Neural crest cell (in vitro differentiated cells): ENCODE measurements around the gene KIF18A. TPM values are rescaled to one million over a fixed set of nuclear protein-coding genes. Genes with fewer than 3 reads are reported as not detected.

ENCODE experiments used
- DNase-seq: peaks from one replicate; pipeline ENCODE4 v3.0.0; 2021; ENCODE audit warnings: low read depth, mixed read lengths, low spot score
- H3K27ac Mint-ChIP-seq: one replicate; pipeline ENCODE4 v1.8.0; 2021; ENCODE audit warnings: mild to moderate bottlenecking, mixed read lengths; ENCODE audit not compliant: unreplicated experiment
- H3K27me3 Mint-ChIP-seq: 2 replicates; pipeline ENCODE4 v1.8.0; 2021; ENCODE audit warnings: low read depth, mild to moderate bottlenecking, mixed read lengths
- H3K36me3 Mint-ChIP-seq: 2 replicates; pipeline ENCODE4 v1.8.0; 2021; ENCODE audit warnings: low read depth, mild to moderate bottlenecking, mixed read lengths
- H3K4me1 Mint-ChIP-seq: 2 replicates; pipeline ENCODE4 v1.8.0; 2021; ENCODE audit warnings: mixed read lengths
- H3K4me3 Mint-ChIP-seq: one replicate; pipeline ENCODE4 v1.8.0; 2021; ENCODE audit warnings: mild to moderate bottlenecking, mixed read lengths
- H3K9me3 Mint-ChIP-seq: 2 replicates; pipeline ENCODE4 v1.8.0; 2021; ENCODE audit warnings: mixed read lengths
- CTCF ChIP-seq: fragments of 200-600 bp; sonication (generic); conservative IDR thresholded peaks from 2 replicates; pipeline ENCODE4 v1.5.0; 2021; ENCODE audit warnings: antibody characterized with exemption, mild to moderate bottlenecking
- total RNA-seq: library from RNA; stranded (reverse); gene quantifications from 2 replicates; pipeline ENCODE4 v1.2.1, GENCODE V29; 2021

The KIF18A gene
- total RNA-seq, 1 donor from 2014 or later, result 28.2 TPM

DNA sequence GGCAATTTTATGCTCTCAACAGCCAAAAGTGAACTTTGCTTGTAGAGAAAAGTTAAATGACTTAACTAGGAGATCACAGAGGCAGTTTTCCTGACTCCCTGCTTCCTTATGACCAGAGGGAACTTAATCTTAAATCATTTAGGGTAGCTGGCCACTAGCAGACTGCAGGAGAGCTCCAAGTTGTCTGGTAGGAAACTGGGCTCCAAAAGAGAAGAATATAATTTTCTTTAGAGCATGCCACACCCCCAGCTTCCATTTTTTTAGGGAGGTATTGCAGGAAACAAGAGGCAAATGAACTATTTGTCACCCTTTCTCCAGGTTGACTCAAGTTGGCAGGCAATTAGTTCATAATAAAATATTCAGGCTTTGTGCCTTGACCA is 2.9 kb upstream of the KIF18A start:
- no peak for TF ChIP-seq CTCF
- peaks cover 58% of the 10 kb centered on the region for H3K4me1 Mint-ChIP-seq
- no peaks in the 10 kb centered on the region for H3K9me3 Mint-ChIP-seq
- H3K36me3 Mint-ChIP-seq, result peaks cover 4% of the 10 kb centered on the region
- H3K27ac Mint-ChIP-seq, result peak overlapping the region; percentile 98
- H3K27me3 Mint-ChIP-seq, result no peaks in the 10 kb centered on the region
- peak overlapping the region; percentile 99 for H3K4me3 Mint-ChIP-seq
- no peak for DNase-seq

- no peak for TF ChIP-seq CTCF
- peak; percentile 20 for DNase-seq
- peak overlapping the region; percentile 98 for H3K27ac Mint-ChIP-seq
- H3K4me3 Mint-ChIP-seq, result peak overlapping the region; percentile 99
- peaks cover 64% of the 10 kb centered on the region for H3K4me1 Mint-ChIP-seq
- no peaks in the 10 kb centered on the region for H3K9me3 Mint-ChIP-seq
- no peaks in the 10 kb centered on the region for H3K27me3 Mint-ChIP-seq
- peaks cover 4% of the 10 kb centered on the region for H3K36me3 Mint-ChIP-seq
These were observed 2.3 kb upstream of the KIF18A start for GRCh38 chr11:28110108-28110820.

DNA sequence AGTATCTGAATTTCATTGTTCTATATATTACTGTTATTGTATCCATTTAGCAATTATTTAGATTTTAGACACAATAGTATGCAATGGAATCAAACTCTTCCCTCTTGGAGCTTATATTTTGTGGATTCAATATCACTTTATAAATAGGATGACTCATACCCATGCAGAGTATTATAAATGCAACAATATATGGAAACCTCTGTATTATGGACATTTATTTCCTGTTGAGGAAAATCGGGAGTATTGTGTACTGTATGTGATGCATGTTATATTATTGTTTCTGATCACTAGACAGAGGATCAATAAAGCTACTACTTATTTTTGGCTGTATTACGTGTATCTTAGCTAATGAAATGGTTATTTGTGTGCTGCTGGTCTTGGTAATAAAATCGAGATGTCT is 1.0 kb upstream of the KIF18A start:
- no peaks in the 10 kb centered on the region for H3K9me3 Mint-ChIP-seq
- H3K27ac Mint-ChIP-seq, result no peak overlapping the region
- no peak for DNase-seq
- TF ChIP-seq CTCF, result no peak
- no peaks in the 10 kb centered on the region for H3K27me3 Mint-ChIP-seq
- H3K4me3 Mint-ChIP-seq, result peak overlapping the region; percentile 99
- peaks cover 64% of the 10 kb centered on the region for H3K4me1 Mint-ChIP-seq
- H3K36me3 Mint-ChIP-seq, result peaks cover 2% of the 10 kb centered on the region

DNA sequence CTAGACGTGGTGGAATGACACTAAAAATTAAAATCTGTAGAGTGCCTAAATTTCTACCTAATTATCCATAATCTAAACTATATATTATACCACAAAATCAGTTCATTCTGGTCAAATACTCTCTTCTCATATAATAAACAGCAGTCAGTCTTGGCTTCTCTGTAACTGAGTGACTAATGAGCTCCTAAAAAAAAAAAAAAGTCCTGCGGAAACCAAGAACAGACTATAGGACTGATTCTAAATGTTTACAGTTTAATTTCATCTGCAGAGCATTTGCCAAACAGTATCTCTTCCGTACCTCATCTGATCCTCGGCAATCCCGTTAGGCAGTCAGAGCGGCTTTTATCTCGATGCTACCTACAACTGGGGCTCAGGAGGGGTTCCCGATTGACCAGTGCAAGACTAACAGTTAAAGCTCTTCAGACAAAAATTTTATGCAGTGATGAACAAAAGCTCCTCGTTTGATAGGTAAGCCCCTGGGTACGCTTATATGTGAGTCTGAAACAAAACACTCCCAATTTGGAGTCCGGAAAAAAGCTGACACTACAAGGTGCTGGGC is 686 bp downstream of the KIF18A start:
- Mint-ChIP-seq H3K4me1 (peaks cover 63% of the 10 kb centered on the region), H3K9me3 (no peaks in the 10 kb centered on the region), H3K27me3 (no peaks in the 10 kb centered on the region), H3K4me3 (peak overlapping the region; percentile 99), H3K27ac (peak overlapping the region; percentile 99), H3K36me3 (no peaks in the 10 kb centered on the region)
- DNase-seq, result no peak
- TF ChIP-seq CTCF, result no peak

DNA sequence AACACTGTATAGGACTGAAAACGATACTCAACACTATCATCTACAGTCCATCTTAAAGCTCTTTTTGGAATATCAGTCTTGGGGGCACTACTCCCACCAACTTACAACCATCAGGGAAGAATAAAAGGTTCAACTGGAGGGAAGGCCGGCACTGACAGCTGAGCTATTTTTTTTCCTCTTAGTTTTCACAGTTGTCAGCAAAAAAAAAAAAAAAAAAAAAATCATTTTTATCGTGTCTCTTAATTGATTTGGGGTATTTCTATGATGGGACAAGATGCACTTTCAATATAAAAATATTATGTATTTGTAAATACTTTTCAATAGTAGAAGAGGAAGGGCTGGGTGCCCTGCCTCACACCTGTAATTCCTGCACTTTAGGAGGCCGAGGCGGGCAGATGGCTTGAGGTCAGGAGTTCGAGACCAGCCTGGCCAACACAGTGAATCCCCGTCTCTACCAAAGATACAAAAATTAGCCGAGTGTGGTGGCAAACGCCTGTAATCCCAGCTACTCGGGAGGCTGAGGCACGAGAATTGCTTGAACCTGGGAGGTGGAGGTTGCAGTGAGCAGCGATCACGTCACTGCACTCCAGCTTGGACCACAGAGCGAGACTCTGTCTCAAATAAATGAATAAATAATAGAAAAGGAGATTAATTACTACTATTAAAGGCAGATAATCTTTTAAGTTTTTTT is 1.5 kb downstream of the KIF18A start:
- no peaks in the 10 kb centered on the region for H3K36me3 Mint-ChIP-seq
- TF ChIP-seq CTCF, result no peak
- no peaks in the 10 kb centered on the region for H3K9me3 Mint-ChIP-seq
- peaks cover 55% of the 10 kb centered on the region for H3K4me1 Mint-ChIP-seq
- no peak for DNase-seq
- no peak overlapping the region for H3K27ac Mint-ChIP-seq
- peak overlapping the region; percentile 99 for H3K4me3 Mint-ChIP-seq
- no peaks in the 10 kb centered on the region for H3K27me3 Mint-ChIP-seq
